PC-9 (cell line): Measurements from ENCODE around the gene PCED1A. TPM values are rescaled to one million over a fixed set of nuclear protein-coding genes. Genes with fewer than 3 reads are reported as not detected.
A peak's percentile ranks its signal among the peaks of the same experiment; 100 is the strongest.

Experiments
- BruUV-seq: library from RNA; stranded (reverse); fragments of 400-500 nt; replicated peaks from 2 replicates; lab custom pipeline; 2021; lab: Mats Ljungman, UMichigan
- CTCF ChIA-PET: fragments of 300-600 bp; sonication (Branson Sonifier 250); formaldehyde crosslinking; loops from one replicate; lab custom pipeline; 2022; ENCODE audit warnings: antibody characterized with exemption; lab: Charles Lee
- POLR2A ChIA-PET: fragments of 300-600 bp; sonication (Branson Sonifier 250); formaldehyde crosslinking; loops from one replicate; lab custom pipeline; 2022; ENCODE audit warnings: antibody characterized with exemption; ENCODE audit not compliant: unreplicated experiment; lab: Charles Lee
- DNase-seq, 2 experiments: peaks; one replicate each; pipeline versions ENCODE4 v3.0.0 to v3.0.0-alpha.2; 2015 to 2022; ENCODE audit warnings: mixed read lengths in 1 of 2
- H2AFZ ChIP-seq: fragments of 200-600 bp; sonication (generic); 2 replicates; pipeline ENCODE4 v1.8.1; 2017; ENCODE audit warnings: antibody characterized with exemption
- H3F3A ChIP-seq: fragments of 200-600 bp; sonication (generic); 2 replicates; pipeline ENCODE4 v1.8.1; 2017; ENCODE audit warnings: antibody characterized with exemption, mild to moderate bottlenecking, low read depth; ENCODE audit not compliant: insufficient read depth
- H3K27ac ChIP-seq: fragments of 200-600 bp; sonication (generic); 2 replicates; pipeline ENCODE4 v1.6.1; 2016; ENCODE audit warnings: mixed run types
- H3K27me3 ChIP-seq: fragments of 200-600 bp; sonication (generic); 2 replicates; pipeline ENCODE4 v1.6.1; 2016; ENCODE audit warnings: low read depth, mixed run types; ENCODE audit not compliant: insufficient read depth
- H3K36me3 ChIP-seq: fragments of 200-600 bp; sonication (generic); 2 replicates; pipeline ENCODE4 v1.6.1; 2016; ENCODE audit warnings: low read depth, mixed run types
- H3K4me1 ChIP-seq: fragments of 200-600 bp; sonication (generic); replicated peaks from 2 replicates; pipeline ENCODE4 v1.6.1; 2016; ENCODE audit warnings: mixed run types; ENCODE audit not compliant: insufficient read depth
- H3K4me2 ChIP-seq: fragments of 200-600 bp; sonication (generic); 2 replicates; pipeline ENCODE4 v1.6.1; 2017; ENCODE audit warnings: mixed run types
- H3K4me3 ChIP-seq: fragments of 200-600 bp; sonication (generic); 2 replicates; pipeline ENCODE4 v1.6.1; 2016; ENCODE audit warnings: mixed run types
- H3K79me2 ChIP-seq: fragments of 200-600 bp; sonication (generic); 2 replicates; pipeline ENCODE4 v1.6.1; 2017; ENCODE audit warnings: low read depth, mixed run types
- H3K9me2 ChIP-seq: fragments of 200-600 bp; sonication (generic); 2 replicates; pipeline ENCODE4 v1.8.1; 2017; ENCODE audit warnings: mild to moderate bottlenecking; ENCODE audit not compliant: insufficient read depth
- H3K9me3 ChIP-seq: fragments of 200-600 bp; sonication (generic); 2 replicates; pipeline ENCODE4 v1.8.1; 2016; ENCODE audit warnings: low read depth; ENCODE audit not compliant: insufficient read depth
- H4K20me1 ChIP-seq: fragments of 200-600 bp; sonication (generic); 2 replicates; pipeline ENCODE4 v1.8.1; 2017; ENCODE audit not compliant: insufficient read depth
- EZH2 ChIP-seq: fragments of 200-600 bp; sonication (generic); IDR thresholded peaks from 2 replicates; pipeline ENCODE4 v1.8.0; 2017; ENCODE audit warnings: antibody characterized with exemption, low read depth
- intact Hi-C: fragments of 100-400 bp; cut with micrococcal nuclease; formaldehyde crosslinking; loops from one replicate; pipeline ENCODE4 v1.10.0; 2022; ENCODE audit not compliant: unreplicated experiment
- total RNA-seq: library from RNA; stranded (reverse); gene quantifications from 2 replicates; pipeline ENCODE4 v1.2.3, GENCODE V29; 2021
- TF ChIP-seq, protein P1 (sequence below): fragments of 200-600 bp; sonication (generic); conservative IDR thresholded peaks from 2 replicates; pipeline ENCODE4 v1.6.1; 2017; ENCODE audit warnings: mixed run types, antibody characterized with exemption, mild to moderate bottlenecking, moderate library complexity

PCED1A gene
- total RNA-seq, 1 experiment from 2014 or later = 47.9 TPM

DNA sequence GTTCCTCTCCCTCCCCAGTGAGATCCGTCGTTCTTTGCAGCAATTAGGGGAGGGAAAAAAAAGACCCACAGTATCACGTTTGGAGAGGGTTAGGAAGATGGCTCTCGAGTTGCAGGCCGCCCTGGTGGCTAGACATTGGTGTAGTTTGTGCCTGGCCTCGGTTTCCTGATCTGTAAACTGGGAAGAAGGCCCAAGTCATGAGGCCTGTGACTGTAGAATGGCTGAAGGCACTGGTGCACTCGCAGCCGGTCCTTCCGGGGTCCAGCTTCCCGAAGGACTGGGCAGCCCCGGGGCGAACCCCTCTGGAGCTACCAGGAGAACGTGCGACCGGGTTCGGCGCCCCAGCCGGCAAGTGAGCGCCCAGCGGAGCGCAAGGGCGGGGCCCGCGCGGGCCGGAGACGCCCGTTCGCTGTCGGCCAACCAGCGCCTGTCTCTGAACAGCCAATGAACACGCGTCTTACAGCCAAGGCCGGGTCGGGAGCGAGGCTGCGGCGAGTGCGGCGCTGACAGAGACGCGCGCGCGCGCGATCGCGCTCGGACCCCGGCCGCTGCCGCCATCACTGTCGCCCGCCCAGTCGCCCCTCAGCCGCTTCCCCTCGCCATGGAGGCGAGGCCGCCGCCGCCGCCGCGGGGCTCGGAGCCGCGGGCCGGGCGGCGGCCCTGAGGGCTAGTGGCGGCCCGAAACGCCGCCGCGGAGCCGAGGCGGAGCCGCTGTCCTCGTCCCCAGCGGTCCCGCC is 32.7 kb upstream of the PCED1A start, which contains the start of gene PTPRA:
TSS of gene PTPRA (plus strand) at position 472 of the 737 bp plus-strand sequence. CDS start 90,797 bp downstream, outside the sequence.
- H3F3A ChIP-seq = 0 out of 2 replicates have a peak, but pooled peaks cover 3% of the 10 kb centered on the region
- peak within 1 kb of the TSS; percentile 99 for H2AFZ ChIP-seq
- no peaks in the 10 kb centered on the region for H4K20me1 ChIP-seq
- peaks cover 15% of the 10 kb centered on the region for H3K4me1 ChIP-seq
- no peaks in the 10 kb centered on the region for H3K27me3 ChIP-seq
- no peaks in the 10 kb centered on the region for H3K9me3 ChIP-seq
- TF ChIP-seq, protein P1, sequence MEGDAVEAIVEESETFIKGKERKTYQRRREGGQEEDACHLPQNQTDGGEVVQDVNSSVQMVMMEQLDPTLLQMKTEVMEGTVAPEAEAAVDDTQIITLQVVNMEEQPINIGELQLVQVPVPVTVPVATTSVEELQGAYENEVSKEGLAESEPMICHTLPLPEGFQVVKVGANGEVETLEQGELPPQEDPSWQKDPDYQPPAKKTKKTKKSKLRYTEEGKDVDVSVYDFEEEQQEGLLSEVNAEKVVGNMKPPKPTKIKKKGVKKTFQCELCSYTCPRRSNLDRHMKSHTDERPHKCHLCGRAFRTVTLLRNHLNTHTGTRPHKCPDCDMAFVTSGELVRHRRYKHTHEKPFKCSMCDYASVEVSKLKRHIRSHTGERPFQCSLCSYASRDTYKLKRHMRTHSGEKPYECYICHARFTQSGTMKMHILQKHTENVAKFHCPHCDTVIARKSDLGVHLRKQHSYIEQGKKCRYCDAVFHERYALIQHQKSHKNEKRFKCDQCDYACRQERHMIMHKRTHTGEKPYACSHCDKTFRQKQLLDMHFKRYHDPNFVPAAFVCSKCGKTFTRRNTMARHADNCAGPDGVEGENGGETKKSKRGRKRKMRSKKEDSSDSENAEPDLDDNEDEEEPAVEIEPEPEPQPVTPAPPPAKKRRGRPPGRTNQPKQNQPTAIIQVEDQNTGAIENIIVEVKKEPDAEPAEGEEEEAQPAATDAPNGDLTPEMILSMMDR = no peak
- TF ChIP-seq EZH2 = no peak
- H3K79me2 ChIP-seq = peaks cover 42% of the 10 kb centered on the region
- CTCF ChIA-PET = no interaction called here
- POLR2A ChIA-PET = interaction anchor here (0.6 to 0.7 kb wide), 2 partner anchors 221 to 402 kb away, joined by 4 to 6 read pairs; partner anchors contain the start of genes NOP56 and SNRPB
- no peaks in the 10 kb centered on the region for H3K9me2 ChIP-seq
- H3K27ac ChIP-seq = no peak within 1 kb of the TSS
- DNase-seq = peak; percentile 73 to 91
- TSS peak; percentile 96 for BruUV-seq
- H3K36me3 ChIP-seq = no peaks in the 10 kb centered on the region
- peak within 1 kb of the TSS; percentile 92 for H3K4me2 ChIP-seq
- intact Hi-C loops = no loop called here
- H3K4me3 ChIP-seq = peak within 1 kb of the TSS; percentile 100

DNA sequence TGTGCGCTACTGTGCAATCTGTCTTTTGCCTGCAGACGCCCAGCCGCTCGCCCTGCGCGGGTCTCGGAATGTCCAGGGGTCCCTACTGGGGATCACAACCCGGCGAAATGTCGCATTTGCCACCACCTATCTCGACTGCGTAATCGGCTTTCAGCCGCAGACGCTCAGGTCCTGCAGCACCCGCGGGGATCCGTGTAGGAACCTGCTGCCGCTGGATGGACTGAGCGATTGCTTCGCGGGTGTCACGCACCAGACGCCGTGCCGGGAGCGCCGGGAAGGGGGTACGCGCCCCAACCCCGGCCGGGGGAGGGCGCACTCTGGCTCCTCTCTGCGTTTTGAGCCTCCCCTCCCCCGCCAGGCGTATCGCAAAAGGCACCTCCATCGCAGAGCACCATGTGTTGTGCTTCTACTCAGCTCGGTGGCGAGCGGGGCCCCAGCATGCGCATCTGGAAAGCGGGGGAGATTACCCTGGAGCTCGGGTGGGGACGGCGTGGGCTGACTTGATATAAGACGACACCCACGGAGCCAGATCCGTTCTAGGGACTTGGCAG is 32.1 kb upstream of the PCED1A start:
- Histone ChIP-seq H3K27me3 (no peaks in the 10 kb centered on the region), H3K9me2 (no peaks in the 10 kb centered on the region), H3K4me3 (peak overlapping the region; percentile 100), H4K20me1 (no peaks in the 10 kb centered on the region), H3K9me3 (no peaks in the 10 kb centered on the region), H3K27ac (no peak overlapping the region), H3K4me2 (peak overlapping the region; percentile 92), H2AFZ (peak overlapping the region; percentile 98), H3F3A (0 out of 2 replicates have a peak, but pooled peaks cover 3% of the 10 kb centered on the region), H3K79me2 (peaks cover 39% of the 10 kb centered on the region), H3K4me1 (peaks cover 15% of the 10 kb centered on the region), H3K36me3 (no peaks in the 10 kb centered on the region)
- ChIA-PET CTCF (no interaction called here), POLR2A (interaction anchor here (0.5 to 0.7 kb wide), 3 partner anchors 83 to 402 kb away, joined by 4 to 7 read pairs (median 6); partner anchors contain the start of genes NOP56 and SNRPB)
- intact Hi-C loops = no loop called here
- DNase-seq = peak in 1 of 2 experiments; percentile 62
- BruUV-seq = no TSS peak
- TF ChIP-seq, protein P1 = peak; percentile 43; the same call in 1 of the 2 replicates
- no peak for TF ChIP-seq EZH2

DNA sequence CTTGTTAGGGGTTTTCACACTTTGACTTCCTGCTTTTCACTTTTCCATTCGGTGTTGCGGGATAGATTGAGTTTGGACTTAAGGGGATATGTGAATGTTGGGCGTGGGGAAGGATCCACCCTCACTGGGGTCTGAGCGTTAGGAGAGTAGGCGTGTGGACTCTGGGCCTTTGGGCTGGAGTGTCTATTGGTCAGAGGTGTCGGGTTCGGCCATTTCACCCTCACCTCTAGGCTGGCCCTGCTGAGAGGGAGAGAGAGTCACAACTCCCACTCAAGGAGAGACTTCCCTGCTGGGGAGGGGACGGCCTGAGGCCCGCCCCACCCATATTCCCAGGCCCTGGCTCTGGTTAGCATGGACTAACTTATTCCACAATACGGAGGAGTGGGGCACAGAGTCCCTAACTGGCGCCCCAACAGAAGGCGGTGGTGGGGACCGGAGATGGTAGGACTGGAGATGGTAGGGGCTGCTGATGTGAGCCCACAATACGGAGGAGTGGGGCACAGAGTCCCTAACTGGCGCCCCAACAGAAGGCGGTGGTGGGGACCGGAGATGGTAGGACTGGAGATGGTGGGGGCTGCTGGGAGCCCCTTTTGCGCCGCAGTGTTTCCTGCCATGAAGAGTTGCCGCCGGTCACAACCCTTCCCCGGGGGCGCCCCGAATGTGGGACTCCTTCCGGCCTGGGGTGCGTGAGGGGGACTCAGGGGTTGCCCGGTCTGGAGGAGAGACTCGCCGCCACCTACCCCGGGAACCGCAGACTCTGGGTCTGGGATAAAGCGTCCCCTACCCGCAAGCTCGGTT is 31.4 kb upstream of the PCED1A start:
- peak overlapping the region; percentile 100; the same call in 1 of the 2 replicates for H3K4me3 ChIP-seq
- H3K4me2 ChIP-seq = peak overlapping the region; percentile 92
- peaks cover 15% of the 10 kb centered on the region for H3K4me1 ChIP-seq
- DNase-seq = no peak
- H3K27me3 ChIP-seq = no peaks in the 10 kb centered on the region
- POLR2A ChIA-PET = interaction anchor here (0.5 to 0.7 kb wide), 2 partner anchors 82 to 390 kb away, joined by 4 to 7 read pairs; no protein-coding TSS in a partner anchor
- CTCF ChIA-PET = interaction anchor here (0.7 kb wide), 1 partner anchor 16 kb away, joined by 3 read pairs; no protein-coding TSS in a partner anchor
- no peaks in the 10 kb centered on the region for H3K36me3 ChIP-seq
- no peak overlapping the region for H2AFZ ChIP-seq
- no peaks in the 10 kb centered on the region for H3K9me2 ChIP-seq
- H4K20me1 ChIP-seq = no peaks in the 10 kb centered on the region
- H3K27ac ChIP-seq = no peak overlapping the region
- no peak for TF ChIP-seq EZH2
- peaks cover 32% of the 10 kb centered on the region for H3K79me2 ChIP-seq
- H3F3A ChIP-seq = 0 out of 2 replicates have a peak, but pooled peaks cover 3% of the 10 kb centered on the region
- intact Hi-C loops = no loop called here
- no TSS peak for BruUV-seq
- no peaks in the 10 kb centered on the region for H3K9me3 ChIP-seq
